Measurements from ENCODE around the gene C19orf47.
"Not testable (repeated sequence)": the region's sequence is repeated elsewhere in the genome, so short reads cannot be mapped to it uniquely, and the experiment has no call there.

Gene C19orf47

DNA sequence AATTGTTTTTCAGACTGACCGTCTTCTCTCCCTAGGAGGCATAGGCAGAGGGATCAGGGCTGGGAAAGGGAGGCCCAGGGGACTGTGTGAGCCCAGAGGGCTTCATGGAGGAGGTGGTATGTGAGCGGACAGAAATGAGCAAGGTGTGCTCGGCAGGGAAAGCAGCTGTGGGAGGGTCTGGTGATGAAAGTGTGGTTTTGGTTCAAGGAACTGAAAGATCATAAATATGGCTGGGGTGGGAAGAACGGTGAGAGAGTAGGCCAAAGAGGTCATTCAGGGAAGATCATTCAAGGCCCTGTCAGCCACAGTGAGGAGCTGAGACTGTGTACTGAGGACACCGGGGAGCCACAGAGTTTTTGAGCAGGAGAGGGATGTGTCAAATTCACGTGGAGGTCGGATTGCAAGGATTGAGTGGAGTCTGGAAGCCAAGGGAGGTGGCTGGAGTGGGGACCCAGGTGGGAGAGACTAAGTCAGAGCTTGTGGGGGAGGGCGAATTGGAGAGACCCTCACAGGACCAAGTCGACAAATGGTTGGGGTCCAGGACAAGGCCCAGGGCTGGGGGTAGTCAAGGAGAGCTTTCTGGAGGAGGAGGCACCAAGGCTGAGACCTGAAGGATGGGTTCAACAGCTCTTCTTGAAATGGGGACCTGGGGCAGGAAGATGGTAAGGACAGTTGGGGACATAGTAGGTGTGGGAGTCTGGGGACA lies 7.9 kb upstream of the C19orf47 start:
- in situ Hi-C loops (cut with MboI; ENCODE audit: low sequenced_read_pairs), result no loop called here

GRCh38 chr19:40348961-40349507 lies 837 bp upstream of the C19orf47 start:
- in situ Hi-C loops (cut with MboI; ENCODE audit: low sequenced_read_pairs), result no loop called here

- in situ Hi-C loops (cut with MboI; ENCODE audit: low sequenced_read_pairs), result no loop called here
Observed at GRCh38 chr19:40344422-40344821, 3.8 kb downstream of the C19orf47 start.

GRCh38 chr19:40342644-40343311 lies 5.4 kb downstream of the C19orf47 start:
- in situ Hi-C loops (cut with MboI; ENCODE audit: low sequenced_read_pairs), result no loop called here

DNA sequence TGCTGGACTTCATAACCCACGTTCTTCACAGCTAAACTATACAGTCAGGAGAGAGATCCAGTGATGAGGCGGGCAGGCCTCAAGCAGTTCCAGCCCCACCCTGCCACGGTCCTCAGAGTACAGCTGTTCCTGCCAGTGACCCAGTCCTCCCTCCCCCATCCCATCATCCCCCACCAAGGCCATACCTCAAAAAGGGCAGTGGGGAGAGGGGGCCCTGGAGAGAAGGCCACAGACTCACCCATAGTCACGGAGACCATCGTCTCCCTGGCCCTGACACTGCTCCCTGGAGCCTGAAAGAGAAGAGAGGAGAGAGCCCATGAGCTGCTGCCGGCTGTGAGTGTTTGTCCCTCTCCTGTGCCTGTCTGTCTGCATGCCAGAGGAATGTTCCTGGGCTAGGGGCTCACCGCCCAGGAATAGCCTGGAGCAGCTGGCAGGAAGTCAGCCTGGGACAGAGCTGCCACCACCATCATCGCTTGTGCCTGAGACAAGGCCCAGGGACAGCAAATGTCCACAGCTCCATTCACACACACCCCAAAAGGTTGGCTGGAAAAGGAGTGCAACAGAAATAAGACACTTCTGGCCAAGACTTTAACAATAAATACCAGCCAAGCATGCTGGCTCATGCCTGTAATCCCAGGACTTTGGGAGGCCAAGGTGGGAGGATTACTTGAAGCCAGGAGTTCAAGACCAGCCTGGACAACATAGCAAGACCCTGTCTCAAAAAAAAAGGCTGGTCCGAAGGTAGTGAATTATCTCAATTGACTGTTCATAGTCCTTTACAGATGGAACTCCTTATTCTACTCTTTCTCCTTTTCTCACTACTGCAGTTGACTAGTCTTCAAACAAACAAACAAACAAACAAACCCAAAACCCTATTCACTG lies 6.4 kb downstream of the C19orf47 start:
- in situ Hi-C loops (cut with MboI; ENCODE audit: low sequenced_read_pairs), result no loop called here

DNA sequence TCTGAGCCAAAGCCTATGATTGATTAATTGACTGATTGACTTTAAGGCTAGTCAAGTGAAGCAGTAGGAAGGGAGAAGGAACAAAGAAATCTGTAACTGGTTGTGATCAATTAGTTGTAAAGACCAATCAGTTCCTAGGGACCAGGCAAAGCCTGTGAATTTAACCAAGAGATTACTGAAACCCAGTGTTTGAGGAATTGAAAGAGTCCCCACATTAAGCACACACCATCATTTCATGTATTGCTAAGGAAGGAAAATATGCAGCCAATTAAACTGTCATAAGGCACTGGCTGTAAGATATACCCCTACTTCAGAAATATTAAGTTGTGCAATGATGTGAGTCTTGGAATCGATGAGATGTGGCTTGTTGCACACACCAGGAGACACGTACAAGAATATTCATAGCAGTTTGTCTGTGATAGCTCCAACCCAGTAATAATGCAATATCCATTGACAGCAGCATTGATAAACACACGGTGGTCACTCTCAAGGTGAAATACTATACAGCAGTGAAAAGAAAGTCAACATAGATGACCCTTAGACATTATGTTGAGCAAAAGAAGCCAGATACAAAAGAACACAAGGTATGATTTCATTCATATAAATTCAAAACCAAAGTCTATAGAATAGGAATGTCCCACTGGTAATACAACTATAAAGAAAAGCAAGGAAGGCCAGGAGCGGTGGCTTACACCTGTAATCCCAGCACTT lies 9.0 kb downstream of the C19orf47 start:
- in situ Hi-C loops (cut with MboI; ENCODE audit: low sequenced_read_pairs), result no loop called here

GRCh38 chr19:40337594-40337993 lies 10.6 kb downstream of the C19orf47 start:
- in situ Hi-C loops (cut with MboI; ENCODE audit: low sequenced_read_pairs), result no loop called here

GRCh38 chr19:40337107-40337506 lies 11.1 kb downstream of the C19orf47 start:
- in situ Hi-C loops (cut with MboI; ENCODE audit: low sequenced_read_pairs), result no loop called here

DNA sequence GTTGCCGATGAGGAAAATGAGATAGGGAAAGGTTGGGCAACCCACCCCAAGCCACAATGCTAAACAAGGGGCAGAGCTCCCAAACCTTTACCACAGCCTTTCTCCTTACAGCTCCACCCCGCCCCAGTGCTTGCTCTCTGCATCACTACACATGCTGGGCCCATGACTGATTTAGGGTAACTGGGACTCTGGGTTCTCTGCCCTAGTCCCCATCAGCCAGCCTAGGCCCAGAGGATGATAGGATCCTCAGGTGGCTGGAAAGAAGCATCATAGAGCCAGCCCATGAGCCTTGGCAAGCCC lies 11.6 kb downstream of the C19orf47 start:
- in situ Hi-C loops (cut with MboI; ENCODE audit: low sequenced_read_pairs), result no loop called here

GRCh38 chr19:40335855-40336600 lies 12.2 kb downstream of the C19orf47 start:
- in situ Hi-C loops (cut with MboI; ENCODE audit: low sequenced_read_pairs), result no loop called here

DNA sequence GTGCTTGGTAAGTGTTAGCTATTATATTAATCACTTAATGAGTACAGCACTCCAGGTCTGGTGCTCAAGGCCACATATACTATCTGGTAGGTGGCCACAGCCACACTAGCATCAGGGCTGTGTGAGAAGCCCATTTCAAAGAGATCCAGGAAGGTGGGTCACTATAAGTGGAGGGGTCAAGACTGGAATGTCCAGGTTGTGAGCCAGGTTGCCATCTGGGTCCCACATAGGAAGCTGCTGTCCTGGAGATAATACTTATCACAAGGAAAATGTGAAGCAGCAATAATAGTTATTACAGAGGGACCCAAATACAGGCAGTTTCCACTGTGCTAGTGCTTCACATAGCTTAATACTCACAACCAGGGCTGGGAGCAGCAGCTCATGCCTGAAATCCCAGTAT lies 13.1 kb downstream of the C19orf47 start:
- in situ Hi-C loops (cut with MboI; ENCODE audit: low sequenced_read_pairs), result no loop called here

GRCh38 chr19:40333083-40333482 lies 15.1 kb downstream of the C19orf47 start:
- in situ Hi-C loops (cut with MboI; ENCODE audit: low sequenced_read_pairs), result not testable (repeated sequence)

- in situ Hi-C loops (cut with MboI; ENCODE audit: low sequenced_read_pairs), result no loop called here
Observed at GRCh38 chr19:40332669-40333068, 15.5 kb downstream of the C19orf47 start.

GRCh38 chr19:40331052-40331451 lies 17.1 kb downstream of the C19orf47 start:
- in situ Hi-C loops (cut with MboI; ENCODE audit: low sequenced_read_pairs), result no loop called here

DNA sequence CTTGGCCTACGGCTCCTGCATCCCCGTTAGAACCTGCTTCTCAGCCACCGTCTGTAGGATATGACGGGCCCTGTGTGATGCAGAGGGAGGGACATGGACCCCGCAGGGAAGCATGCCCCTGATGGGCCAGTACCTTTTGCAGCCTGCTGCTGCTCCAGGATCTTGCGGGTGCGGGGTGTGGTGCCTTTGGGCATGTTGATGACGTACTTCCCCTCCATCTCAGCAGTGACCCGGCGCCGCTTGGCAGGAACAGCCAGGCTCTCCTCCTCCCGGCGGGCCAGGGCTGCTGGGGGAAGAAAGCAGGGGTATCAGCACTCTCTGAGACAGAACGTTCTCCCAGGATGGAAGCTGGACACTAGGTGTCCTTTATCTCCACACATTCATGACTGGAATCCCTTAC lies 22.0 kb downstream of the C19orf47 start:
- in situ Hi-C loops (cut with MboI; ENCODE audit: low sequenced_read_pairs), result no loop called here

DNA sequence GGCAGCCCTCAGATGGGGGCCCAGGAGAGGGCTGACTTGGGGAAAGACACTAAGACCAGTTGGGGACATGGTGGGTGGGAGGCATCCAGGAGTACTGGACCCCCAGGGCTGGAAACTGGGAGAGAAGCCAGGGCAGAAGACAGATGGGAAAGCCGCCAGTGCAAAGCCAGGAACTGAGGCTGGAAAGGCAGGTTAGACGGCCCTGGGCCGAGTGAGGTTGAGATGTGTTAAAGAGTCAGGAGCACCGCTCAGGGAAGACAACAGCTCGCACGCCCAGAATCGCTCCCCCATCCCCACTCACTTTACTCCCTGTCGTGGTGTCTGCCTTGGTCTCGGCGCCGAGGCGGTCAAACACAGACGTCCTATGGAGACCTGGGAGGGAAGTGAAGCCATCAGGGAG lies 24.5 kb downstream of the C19orf47 start:
- in situ Hi-C loops (cut with MboI; ENCODE audit: low sequenced_read_pairs), result no loop called here

- in situ Hi-C loops (cut with MboI; ENCODE audit: low sequenced_read_pairs), result no loop called here
Observed at GRCh38 chr19:40322951-40323615, 25.1 kb downstream of the C19orf47 start.

DNA sequence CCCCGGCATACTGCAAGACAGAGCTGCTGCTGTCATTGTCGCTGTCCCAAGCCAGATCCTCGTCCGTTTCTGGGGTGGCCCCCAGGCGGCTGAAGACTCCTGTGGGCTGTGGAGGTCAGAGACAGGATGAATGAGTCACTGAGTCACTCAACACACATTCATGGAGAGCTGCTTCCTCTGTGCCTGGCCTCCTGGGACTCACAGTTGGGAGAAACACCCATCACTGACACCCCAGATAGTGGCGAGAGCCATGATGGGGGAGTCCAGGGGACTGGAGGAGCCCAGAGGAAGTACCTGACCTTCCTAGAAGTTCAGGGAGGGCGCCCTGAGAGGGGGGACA lies 26.0 kb downstream of the C19orf47 start:
- in situ Hi-C loops (cut with MboI; ENCODE audit: low sequenced_read_pairs), result no loop called here

DNA sequence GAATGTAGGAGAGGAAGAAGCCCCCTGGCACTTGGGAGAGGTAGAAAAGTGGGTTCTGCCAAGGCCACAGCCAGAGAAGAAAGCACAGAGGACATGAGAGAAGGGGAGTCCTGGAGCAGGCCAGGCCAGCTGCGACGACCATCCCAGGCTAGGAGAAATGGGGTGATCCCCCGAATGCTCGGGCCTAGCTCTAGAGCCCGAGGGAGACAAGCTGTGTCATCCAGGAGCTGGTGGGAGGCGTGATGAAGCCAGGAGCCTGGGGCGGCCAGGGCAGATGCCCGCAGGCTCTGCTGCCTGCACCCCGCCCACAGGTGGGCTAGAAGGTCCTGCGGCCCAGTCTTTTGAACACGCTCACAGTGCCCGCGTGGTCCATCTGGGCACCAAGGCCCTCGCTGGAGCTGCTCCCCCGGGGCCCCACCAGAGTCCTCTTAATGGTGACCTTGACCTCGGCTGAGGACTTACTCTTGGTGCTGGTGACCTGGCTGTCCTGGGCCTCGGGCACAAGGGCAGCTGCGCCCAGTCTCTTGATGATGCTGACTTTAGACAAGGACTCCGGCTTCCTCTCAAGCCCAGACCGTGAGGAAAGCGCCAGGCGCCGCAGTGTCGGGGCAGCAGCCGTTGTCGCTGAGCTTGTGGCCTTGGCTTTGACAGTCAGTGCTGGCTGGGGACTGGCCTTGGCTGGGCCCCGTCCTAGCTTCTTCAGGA lies 26.5 kb downstream of the C19orf47 start:
- in situ Hi-C loops (cut with MboI; ENCODE audit: low sequenced_read_pairs), result no loop called here

Measured in HL-60/S4 (cell line).